Activated naive CD8-positive, alpha-beta T cell treated with anti-CD3 and anti-CD28 coated beads, Interleukin-2, amount 10 ng/mL, durations not matched to agents 7 days and 5 days (primary cell): ENCODE data around the gene DMWD. TPM values are rescaled to one million over a fixed set of nuclear protein-coding genes. Genes with fewer than 3 reads are reported as not detected.
"Not testable (repeated sequence)": the region's sequence is repeated elsewhere in the genome, so short reads cannot be mapped to it uniquely, and the experiment has no call there.

Source experiments
- ATAC-seq: fragments of 150-1000 bp; cut with Tn5 transposase; one replicate; pipeline ENCODE4 v1.10.0; 2021; ENCODE audit warnings: low read depth, moderate library complexity
- POLR2A ChIA-PET: fragments of 350-600 bp; sonication (Branson Sonifier 250); formaldehyde crosslinking; loops from one replicate; lab custom pipeline; 2021; ENCODE audit warnings: antibody characterized with exemption; lab: Charles Lee
- DNase-seq: peaks from one replicate; pipeline ENCODE4 v3.0.0; 2021
- H3K27ac Mint-ChIP-seq: one replicate; pipeline ENCODE4 v1.8.0; 2022; ENCODE audit warnings: mild to moderate bottlenecking, mixed read lengths
- H3K27me3 Mint-ChIP-seq: one replicate; pipeline ENCODE4 v1.8.0; 2022; ENCODE audit warnings: mild to moderate bottlenecking, moderate library complexity, mixed read lengths
- H3K36me3 Mint-ChIP-seq: one replicate; pipeline ENCODE4 v1.8.0; 2021; ENCODE audit warnings: mild to moderate bottlenecking, mixed read lengths
- H3K4me1 Mint-ChIP-seq: one replicate; pipeline ENCODE4 v1.8.0; 2021; ENCODE audit warnings: mixed read lengths
- H3K4me3 Mint-ChIP-seq: one replicate; pipeline ENCODE4 v1.8.0; 2022; ENCODE audit warnings: mild to moderate bottlenecking, moderate library complexity, mixed read lengths
- H3K9me3 Mint-ChIP-seq: one replicate; pipeline ENCODE4 v1.8.0; 2021; ENCODE audit warnings: mixed read lengths
- total RNA-seq, 2 experiments: library from RNA; stranded (reverse); gene quantifications; one replicate each; pipeline ENCODE4 v1.2.3, GENCODE V29; 2021

Gene DMWD
- total RNA-seq, 2 experiments from 2014 or later, result 47.0 to 50.6 TPM

- Mint-ChIP-seq H3K27me3 (peaks cover 4% of the 10 kb centered on the region), H3K4me1 (no peaks in the 10 kb centered on the region), H3K9me3 (no peaks in the 10 kb centered on the region), H3K4me3 (no peak overlapping the region), H3K36me3 (no peaks in the 10 kb centered on the region), H3K27ac (no peak overlapping the region)
- ATAC-seq (no peak), DNase-seq (no peak)
- POLR2A ChIA-PET, result no interaction called here
Observed at GRCh38 chr19:45757695-45758094, 35.0 kb downstream of the DMWD start.

- POLR2A ChIA-PET, result no interaction called here
- H3K9me3 Mint-ChIP-seq, result no peaks in the 10 kb centered on the region
- DNase-seq (no peak), ATAC-seq (no peak)
- H3K36me3 Mint-ChIP-seq, result no peaks in the 10 kb centered on the region
- H3K4me1 Mint-ChIP-seq, result no peaks in the 10 kb centered on the region
- H3K4me3 Mint-ChIP-seq, result no peak overlapping the region
- peaks cover 2% of the 10 kb centered on the region for H3K27me3 Mint-ChIP-seq
- H3K27ac Mint-ChIP-seq, result no peak overlapping the region
Observed at GRCh38 chr19:45754323-45754722, 38.3 kb downstream of the DMWD start.

GRCh38 chr19:45753548-45753947, 39.1 kb downstream of the DMWD start:
- no peaks in the 10 kb centered on the region for H3K9me3 Mint-ChIP-seq
- no peak for ATAC-seq
- POLR2A ChIA-PET, result no interaction called here
- H3K36me3 Mint-ChIP-seq, result no peaks in the 10 kb centered on the region
- no peak for DNase-seq
- H3K4me1 Mint-ChIP-seq, result no peaks in the 10 kb centered on the region
- no peak overlapping the region for H3K4me3 Mint-ChIP-seq
- peaks cover 2% of the 10 kb centered on the region for H3K27me3 Mint-ChIP-seq
- no peak overlapping the region for H3K27ac Mint-ChIP-seq

GRCh38 chr19:45752639-45753038, 40.0 kb downstream of the DMWD start:
- DNase-seq (no peak), ATAC-seq (no peak)
- H3K27ac Mint-ChIP-seq, result no peak overlapping the region
- peaks cover 4% of the 10 kb centered on the region for H3K27me3 Mint-ChIP-seq
- H3K36me3 Mint-ChIP-seq, result no peaks in the 10 kb centered on the region
- H3K9me3 Mint-ChIP-seq, result no peaks in the 10 kb centered on the region
- no peak overlapping the region for H3K4me3 Mint-ChIP-seq
- POLR2A ChIA-PET, result interaction anchor here (0.6 kb wide), 1 partner anchor 367 kb away, joined by 3 read pairs; no protein-coding TSS in a partner anchor
- no peaks in the 10 kb centered on the region for H3K4me1 Mint-ChIP-seq

GRCh38 chr19:45751483-45751882, 41.2 kb downstream of the DMWD start:
- POLR2A ChIA-PET, ATAC-seq, H3K27ac Mint-ChIP-seq, H3K36me3 Mint-ChIP-seq, DNase-seq, H3K9me3 Mint-ChIP-seq, H3K4me1 Mint-ChIP-seq, H3K4me3 Mint-ChIP-seq: not testable (repeated sequence)
- H3K27me3 Mint-ChIP-seq, result peaks cover 11% of the 10 kb centered on the region

GRCh38 chr19:45747513-45747912, 45.1 kb downstream of the DMWD start:
- Mint-ChIP-seq H3K9me3 (no peaks in the 10 kb centered on the region), H3K4me1 (no peaks in the 10 kb centered on the region), H3K27me3 (peaks cover 25% of the 10 kb centered on the region), H3K27ac (no peak overlapping the region), H3K4me3 (no peak overlapping the region), H3K36me3 (no peaks in the 10 kb centered on the region)
- POLR2A ChIA-PET, result no interaction called here
- no peak for DNase-seq
- ATAC-seq, result no peak

- ATAC-seq (no peak), DNase-seq (no peak)
- Mint-ChIP-seq H3K9me3 (no peaks in the 10 kb centered on the region), H3K4me1 (no peaks in the 10 kb centered on the region), H3K27me3 (peaks cover 28% of the 10 kb centered on the region), H3K27ac (no peak overlapping the region), H3K4me3 (no peak overlapping the region), H3K36me3 (no peaks in the 10 kb centered on the region)
- POLR2A ChIA-PET, result no interaction called here
Observed at GRCh38 chr19:45746866-45747265, 45.8 kb downstream of the DMWD start.

- H3K9me3 Mint-ChIP-seq, result no peaks in the 10 kb centered on the region
- no peak for ATAC-seq
- no peaks in the 10 kb centered on the region for H3K4me1 Mint-ChIP-seq
- H3K4me3 Mint-ChIP-seq, result no peak overlapping the region
- H3K27ac Mint-ChIP-seq, result no peak overlapping the region
- H3K36me3 Mint-ChIP-seq, result no peaks in the 10 kb centered on the region
- POLR2A ChIA-PET, result no interaction called here
- H3K27me3 Mint-ChIP-seq, result peaks cover 26% of the 10 kb centered on the region
- no peak for DNase-seq
Observed at GRCh38 chr19:45745606-45746005, 47.0 kb downstream of the DMWD start.

GRCh38 chr19:45742969-45743368, 49.7 kb downstream of the DMWD start:
- H3K36me3 Mint-ChIP-seq, result no peaks in the 10 kb centered on the region
- no peak overlapping the region for H3K27ac Mint-ChIP-seq

GRCh38 chr19:45739498-45740439, 52.9 kb downstream of the DMWD start:
- no peaks in the 10 kb centered on the region for H3K4me1 Mint-ChIP-seq
- no peak for DNase-seq
- no peak for ATAC-seq
- H3K9me3 Mint-ChIP-seq, result no peaks in the 10 kb centered on the region
- H3K27ac Mint-ChIP-seq, result no peak overlapping the region
- no peak overlapping the region for H3K4me3 Mint-ChIP-seq
- POLR2A ChIA-PET, result no interaction called here
- no peaks in the 10 kb centered on the region for H3K36me3 Mint-ChIP-seq
- peaks cover 15% of the 10 kb centered on the region for H3K27me3 Mint-ChIP-seq

More at GRCh38 chr19:45742969-45743368, 49.7 kb downstream of the DMWD start:
- Mint-ChIP-seq H3K4me3 (no peak overlapping the region), H3K27me3 (peaks cover 26% of the 10 kb centered on the region), H3K4me1 (no peaks in the 10 kb centered on the region), H3K9me3 (no peaks in the 10 kb centered on the region)
- ATAC-seq, result no peak
- DNase-seq, result no peak
- POLR2A ChIA-PET, result no interaction called here

GRCh38 chr19:45733160-45733810, 59.4 kb downstream of the DMWD start, which contains the start of gene MEIOSIN:
TSS of gene MEIOSIN (plus strand) at chr19:45733439. CDS start at chr19:45735377, 1,938 bp downstream.
- H3K4me3 Mint-ChIP-seq, result no peak within 1 kb of the TSS
- no peaks in the 10 kb centered on the region for H3K9me3 Mint-ChIP-seq
- ATAC-seq (no peak), DNase-seq (no peak)
- POLR2A ChIA-PET, result no interaction called here
- H3K27ac Mint-ChIP-seq, result no peak within 1 kb of the TSS
- peaks cover 4% of the 10 kb centered on the region for H3K36me3 Mint-ChIP-seq
- peaks cover 14% of the 10 kb centered on the region for H3K4me1 Mint-ChIP-seq
- peaks cover 9% of the 10 kb centered on the region for H3K27me3 Mint-ChIP-seq
